ENCODE data around the gene USHBP1. TPM values are rescaled to one million over a fixed set of nuclear protein-coding genes. Genes with fewer than 3 reads are reported as not detected.

USHBP1 gene
- total and polyA plus RNA-seq, 10 of the 15 experiments (the other 5 are each of a cell fraction or from before 2014, with no cell fraction given) = 0.05 to 0.96 (median 0.22) TPM; not detected in 2

- ChIA-PET CTCF (interaction anchor here (0.5 to 10.5 kb wide), 20 partner anchors 9 to 1676 kb away, joined by 3 to 120 read pairs (median 3); partner anchors contain the start of genes ABHD8, ANKLE1, HAUS8 and MRPL34), SMC1A (ENCODE audit: uncharacterized antibody, unreplicated experiment) (interaction anchor here (0.6 to 5.0 kb wide), 13 partner anchors 15 to 671 kb away, joined by 3 to 43 read pairs (median 3); partner anchors contain the start of genes ABHD8, ANKLE1 and USE1), POLR2A (interaction anchor here (0.5 to 2.1 kb wide), 21 partner anchors 12 to 1860 kb away, joined by 3 to 16 read pairs (median 4); partner anchors contain the start of genes ABHD8, ANKLE1, ANO8 and DDA1), RAD21 (ENCODE audit: unreplicated experiment) (interaction anchor here (0.7 to 1.8 kb wide), 22 partner anchors 12 to 552 kb away, joined by 3 to 22 read pairs (median 4); partner anchors contain the start of genes ABHD8, ANKLE1, DDA1 and OCEL1)
- Histone ChIP-seq H3K36me3 (ENCODE audit: control insufficient read depth in 2 of 2, insufficient read depth in 2 of 2, low read length in 1 of 2) (peaks cover 3 to 6% of the 10 kb centered on the region in 2 experiments; a peak in 3 of 4 replicates), H3K4me3 (peak within 1 kb of the TSS; percentile 93), H3K4me2 (ENCODE audit: control insufficient read depth, insufficient read depth) (peak within 1 kb of the TSS; percentile 75), H3K9ac (ENCODE audit: control insufficient read depth, insufficient read depth, low read length) (peak within 1 kb of the TSS; percentile 85), H3K9me3 (replicated peaks; ENCODE audit: control insufficient read depth, insufficient read depth, low read length) (no peaks in the 10 kb centered on the region), H3K79me2 (ENCODE audit: control insufficient read depth, insufficient read depth, low read length) (peaks cover 13% of the 10 kb centered on the region), H2AFZ (ENCODE audit: control insufficient read depth, low read depth, low read length) (peak within 1 kb of the TSS; percentile 89), H3K27me3 (replicated peaks in 1 of 2; ENCODE audit: control insufficient read depth in 2 of 2, insufficient read depth in 2 of 2, low read length in 1 of 2) (no peaks in the 10 kb centered on the region), H3K27ac (ENCODE audit: control insufficient read depth, insufficient read depth) (peak within 1 kb of the TSS; percentile 81), H3K4me1 (ENCODE audit: control insufficient read depth, insufficient read depth, low read length) (peaks cover 11% of the 10 kb centered on the region), H4K20me1 (ENCODE audit: control insufficient read depth, insufficient read depth) (no peaks in the 10 kb centered on the region)
- BruUV-seq (replicated peaks) = no TSS peak
- intact Hi-C loops (cut with micrococcal nuclease; ENCODE audit: unreplicated experiment) = loop anchor here (1.0 to 10.0 kb wide), 3 partner anchors 16 to 492 kb away; partner anchors contain the start of genes HAUS8 and MYO9B
- DNase-seq (ENCODE audit: low read depth, low spot score) = peak; percentile 100
- WGBS (ENCODE audit: insufficient coverage, insufficient replicate concordance, low lambda C conversion rate, missing lambda C conversion rate) = under 1% methylated on average over 27 of the region's 27 CpGs
- in situ Hi-C loops (cut with MboI) = no loop called here
- peak; percentile 97 for ATAC-seq
- FAIRE-seq = peak; percentile 100
- TF ChIP-seq TAF1 (IDR thresholded peaks at IDR 0.05; ENCODE audit: borderline replicate concordance, low read depth, low read length) (peak; percentile 95), NFXL1 (IDR thresholded peaks at IDR 0.05; ENCODE audit: borderline replicate concordance) (no peak), RAD21 (IDR thresholded peaks at IDR 0.05; ENCODE audit: insufficient read depth, low read depth, low read length) (no peak), E2F4 (IDR thresholded peaks at IDR 0.05; ENCODE audit: low read depth, low read length) (peak; percentile 65), FOS (IDR thresholded peaks at IDR 0.05; ENCODE audit: borderline replicate concordance, extremely low read depth, insufficient read length) (peak; percentile 96), FOXM1 (IDR thresholded peaks at IDR 0.05; ENCODE audit: low read depth, low read length) (peak; percentile 92), PAX5 (IDR thresholded peaks at IDR 0.05; ENCODE audit: borderline replicate concordance, low read depth, low read length) (no peak), ATF3 (IDR thresholded peaks at IDR 0.05; ENCODE audit: borderline replicate concordance, extremely low read depth, low read depth, low read length) (no peak; the same call in 1 of the 2 replicates), MTA3 (IDR thresholded peaks at IDR 0.05; ENCODE audit: borderline replicate concordance, low read length) (no peak), SIN3A (IDR thresholded peaks at IDR 0.05; ENCODE audit: low read depth, low read length) (peak; percentile 75), PML (IDR thresholded peaks at IDR 0.05; ENCODE audit: low read length) (peak; percentile 70; the same call in 1 of the 2 replicates), PBX3 (IDR thresholded peaks at IDR 0.05; ENCODE audit: insufficient replicate concordance, low read depth, low read length) (peak; percentile 82), SREBF2 (IDR thresholded peaks at IDR 0.05; ENCODE audit: low read length) (no peak), YY1 (IDR thresholded peaks at IDR 0.05; ENCODE audit: low read depth, low read length) (peak; percentile 99), RUNX3 (IDR thresholded peaks at IDR 0.05; ENCODE audit: low read length) (peak; percentile 46), MAX (IDR thresholded peaks at IDR 0.05; ENCODE audit: low read depth, low read length) (no peak), HDAC6 (IDR thresholded peaks at IDR 0.05; ENCODE audit: unreplicated experiment) (no peak), TCF3 (IDR thresholded peaks at IDR 0.05; ENCODE audit: borderline replicate concordance, insufficient read depth, low read depth, low read length) (no peak), CREB1 (IDR thresholded peaks at IDR 0.05; ENCODE audit: low read depth) (peak; percentile 89)
Observed at GRCh38 chr19:17266975-17267788, 2.6 kb upstream of the USHBP1 start, which contains the start of gene BABAM1. TSS of gene BABAM1 (plus strand) at chr19:17267443. CDS start at chr19:17268807, 1,364 bp downstream.

All from GM12878 (cell line).